Endothelial cell of umbilical vein (primary cell): ENCODE results near the gene PNMA1. TPM values are rescaled to one million over a fixed set of nuclear protein-coding genes. Genes with fewer than 3 reads are reported as not detected.

Experiments used
- Bru-seq: library from RNA; stranded (reverse); fragments of 400-500 nt; gene quantifications from one replicate; lab custom pipeline; 2021; lab: Mats Ljungman, UMichigan
- BruChase-seq, 2 experiments: library from RNA; stranded (reverse); fragments of 400-500 nt; gene quantifications; one replicate each; lab custom pipeline; 2021; lab: Mats Ljungman, UMichigan
- BruUV-seq: library from RNA; stranded (reverse); fragments of 400-500 nt; replicated peaks from 2 replicates; lab custom pipeline; 2021; lab: Mats Ljungman, UMichigan
- CTCF ChIA-PET: fragments of 300-600, 350-600 bp; sonication (Branson Sonifier 250); formaldehyde crosslinking; loops from one replicate; lab custom pipeline; 2021; ENCODE audit warnings: antibody characterized with exemption, inconsistent platforms; lab: Charles Lee
- POLR2A ChIA-PET: fragments of 300-600, 350-600 bp; sonication (Branson Sonifier 250); formaldehyde crosslinking; loops from one replicate; lab custom pipeline; 2021; ENCODE audit warnings: antibody characterized with exemption, inconsistent platforms; lab: Charles Lee
- DNase-seq: peaks from one replicate; pipeline ENCODE4 v3.0.0-alpha.2; 2011; ENCODE audit warnings: low read depth, low spot score
- FAIRE-seq: peaks from 2 replicates; lab custom pipeline; 2011; peaks lifted over from hg19 to GRCh38; lab: Jason Lieb, UNC
- H2AFZ ChIP-seq: 2 replicates; pipeline ENCODE4 v1.6.0; 2012; ENCODE audit warnings: low read depth, low read length, control low read depth, inconsistent platforms
- H3K27ac ChIP-seq: 2 replicates; pipeline ENCODE4 v1.5.1; 2011; ENCODE audit warnings: low read depth, mild to moderate bottlenecking, control low read depth, low read length, moderate library complexity; ENCODE audit not compliant: insufficient read depth
- H3K27me3 ChIP-seq, 2 experiments: 2 replicates each; pipeline versions ENCODE4 v1.6.0 to v1.6.1; 2011; ENCODE audit warnings: low read length in 2 of 2, mixed read lengths in 1 of 2; ENCODE audit not compliant: control insufficient read depth in 2 of 2, insufficient read depth in 2 of 2
- H3K36me3 ChIP-seq, 2 experiments: 2 replicates in 1 of 2; 3 replicates in 1 of 2; pipeline ENCODE4 v1.5.1; 2011; ENCODE audit warnings: low read length in 2 of 2, mild to moderate bottlenecking in 1 of 2, moderate library complexity in 1 of 2; ENCODE audit not compliant: control insufficient read depth in 2 of 2, insufficient read depth in 2 of 2; ENCODE audit errors: extremely low read depth in 1 of 2
- H3K4me1 ChIP-seq: 3 replicates; pipeline ENCODE4 v1.5.1; 2011; ENCODE audit warnings: mild to moderate bottlenecking, low read length; ENCODE audit not compliant: control insufficient read depth, insufficient read depth; ENCODE audit errors: extremely low read depth
- H3K4me2 ChIP-seq: 2 replicates; pipeline ENCODE4 v1.6.1; 2011; ENCODE audit warnings: low read length, control low read depth, mixed read lengths; ENCODE audit not compliant: insufficient read depth
- H3K4me3 ChIP-seq, 3 experiments: fragments of 200-600 bp in 1 of 3; sonication (generic), shearing (Covaris generic) in 1 of 3; replicated peaks in 1 of 3; 2 replicates each; pipeline ENCODE4 v1.5.1; 2011 to 2016; ENCODE audit warnings: control low read depth in 3 of 3, low read length in 3 of 3, mild to moderate bottlenecking in 2 of 3, inconsistent platforms in 1 of 3, low read depth in 1 of 3, moderate library complexity in 1 of 3; ENCODE audit not compliant: insufficient read depth in 1 of 3
- H3K79me2 ChIP-seq: 2 replicates; pipeline ENCODE4 v1.6.0; 2012; ENCODE audit warnings: low read length, inconsistent platforms; ENCODE audit not compliant: control insufficient read depth, insufficient read depth
- H3K9ac ChIP-seq: replicated peaks from 2 replicates; pipeline ENCODE3; 2011; ENCODE audit warnings: low read length, control low read depth; ENCODE audit not compliant: insufficient read depth; ENCODE audit errors: extremely low read depth
- H3K9me1 ChIP-seq: replicated peaks from 3 replicates; pipeline ENCODE4 v1.6.0; 2011; ENCODE audit warnings: mild to moderate bottlenecking, low read length; ENCODE audit not compliant: control insufficient read depth, insufficient read depth; ENCODE audit errors: extremely low read depth
- H3K9me3 ChIP-seq: replicated peaks from 2 replicates; pipeline ENCODE4 v1.5.1; 2012; ENCODE audit warnings: low read length, inconsistent platforms; ENCODE audit not compliant: control insufficient read depth, insufficient read depth
- H4K20me1 ChIP-seq: replicated peaks from 2 replicates; pipeline ENCODE3; 2011; ENCODE audit warnings: mild to moderate bottlenecking, low read length; ENCODE audit not compliant: control insufficient read depth, insufficient read depth; ENCODE audit errors: extremely low read depth
- EZH2 ChIP-seq: IDR thresholded peaks from 2 replicates; pipeline ENCODE4 v1.6.1; 2012; ENCODE audit warnings: borderline replicate concordance, low read depth, mild to moderate bottlenecking, moderate library complexity, low read length, inconsistent platforms; ENCODE audit not compliant: severe bottlenecking
- FOS ChIP-seq: IDR thresholded peaks from 2 replicates; pipeline ENCODE4 v1.6.1; 2011; ENCODE audit warnings: mild to moderate bottlenecking, low read length, moderate library complexity, borderline replicate concordance; ENCODE audit not compliant: insufficient read depth
- GATA2 ChIP-seq: IDR thresholded peaks from 2 replicates; pipeline ENCODE4 v1.7.0; 2011; ENCODE audit warnings: low read depth, mild to moderate bottlenecking, moderate library complexity, mixed read lengths, low read length; ENCODE audit not compliant: insufficient read length, insufficient read depth
- JUN ChIP-seq: IDR thresholded peaks from 2 replicates; pipeline ENCODE4 v1.6.1; 2011; ENCODE audit warnings: borderline replicate concordance, low read depth; ENCODE audit not compliant: insufficient read length, insufficient read depth
- MAX ChIP-seq: IDR thresholded peaks from 2 replicates; pipeline ENCODE4 v1.6.1; 2011; ENCODE audit not compliant: insufficient read depth, insufficient read length
- MYC ChIP-seq: IDR thresholded peaks from one replicate; pipeline ENCODE4 v1.6.1; 2011; ENCODE audit warnings: mild to moderate bottlenecking, low read depth, low read length
- POLR2A ChIP-seq: IDR thresholded peaks from 2 replicates; pipeline ENCODE4 v1.6.1; 2012; ENCODE audit warnings: low read depth, mild to moderate bottlenecking, control low read depth, low read length
- POLR2AphosphoS5 ChIP-seq: IDR thresholded peaks from 2 replicates; pipeline ENCODE4 v1.6.1; 2012; ENCODE audit warnings: low read depth, mild to moderate bottlenecking, control low read depth, low read length, moderate library complexity; ENCODE audit not compliant: insufficient read depth
- dilution Hi-C: fragments of 300-500 bp; cut with MboI; formaldehyde crosslinking; loops from one replicate; pipeline ENCODE4 v1.15.0; 2019; ENCODE audit warnings: low sequenced_read_pairs; ENCODE audit not compliant: extremely low pct_ligation_motif_present
- intact Hi-C: fragments of 100-400 bp; cut with micrococcal nuclease; formaldehyde crosslinking; loops from one replicate; pipeline ENCODE4 v1.10.0; 2022
- long read RNA-seq: library from polyadenylated mRNA; stranded (forward); transcript quantifications from one replicate; pipeline ENCODE4 v2.0.0, GENCODE V29; 2021
- polyA minus RNA-seq, 3 experiments: library from RNA; depleted of rRNA, polyadenylated mRNA; stranded (reverse); fragments of >200 nt; gene quantifications; 1 replicate in 1 of 3; 2 replicates in 2 of 3; pipeline ENCODE4 v1.2.3, GENCODE V29; 2011
- polyA plus RNA-seq, 4 experiments: library from polyadenylated mRNA; depleted of rRNA in 3 of 4; stranded (reverse) in 3 of 4; unstranded in 1 of 4; fragments of >200 nt; gene quantifications; 2 replicates each; pipeline versions ENCODE4 v1.2.1 to v1.2.3, GENCODE V29; 2011 to 2012; ENCODE audit warnings: missing spikeins in 1 of 4
- total RNA-seq: library from RNA; stranded (reverse); gene quantifications from 2 replicates; pipeline ENCODE4 v1.2.3, GENCODE V29; 2021
- TF ChIP-seq, protein P1 (sequence below), 2 donors: IDR thresholded peaks; 1 replicate in 1 of 2; 2 replicates in 1 of 2; pipeline ENCODE4 v1.5.1; 2011; ENCODE audit warnings: low read length in 2 of 2, mild to moderate bottlenecking in 2 of 2, moderate library complexity in 2 of 2, control low read depth in 1 of 2, inconsistent platforms in 1 of 2, low read depth in 1 of 2; ENCODE audit not compliant: insufficient read depth in 1 of 2; ENCODE audit errors: extremely low read depth in 1 of 2

Gene PNMA1, protein sequence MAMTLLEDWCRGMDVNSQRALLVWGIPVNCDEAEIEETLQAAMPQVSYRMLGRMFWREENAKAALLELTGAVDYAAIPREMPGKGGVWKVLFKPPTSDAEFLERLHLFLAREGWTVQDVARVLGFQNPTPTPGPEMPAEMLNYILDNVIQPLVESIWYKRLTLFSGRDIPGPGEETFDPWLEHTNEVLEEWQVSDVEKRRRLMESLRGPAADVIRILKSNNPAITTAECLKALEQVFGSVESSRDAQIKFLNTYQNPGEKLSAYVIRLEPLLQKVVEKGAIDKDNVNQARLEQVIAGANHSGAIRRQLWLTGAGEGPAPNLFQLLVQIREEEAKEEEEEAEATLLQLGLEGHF
- total RNA-seq, result 82.4 and 82.6 TPM in 2 replicates
- polyA plus RNA-seq, result 25.8 and 29.8 TPM in 2 replicates
- 33.5 and 34.9 TPM in 2 replicates for polyA plus RNA-seq (2011; cell fraction: cytosol; rRNA removed)
- polyA plus RNA-seq (2011; cell fraction: nucleus; rRNA removed), result 21.7 and 25.2 TPM in 2 replicates
- 48.9 and 63.0 TPM in 2 replicates for polyA plus RNA-seq (2012)
- polyA minus RNA-seq, result 27.9 and 28.4 TPM in 2 replicates
- 12.2 TPM for polyA minus RNA-seq (2011; cell fraction: cytosol; rRNA and poly(A)+ RNA removed)
- 9.1 and 12.8 TPM in 2 replicates for polyA minus RNA-seq (2011; cell fraction: nucleus; rRNA and poly(A)+ RNA removed)
- Bru-seq, nascent RNA, result percentile 92 among the genes with signal in this experiment
- percentile 99 among the genes with signal in this experiment for BruChase-seq, experiment 1, labeled RNA remaining after a 6-hour chase
- percentile 99 among the genes with signal in this experiment for BruChase-seq, experiment 2, labeled RNA remaining after a 2-hour chase
- long read RNA-seq, transcript PNMA1-201 (1 exons, 2,590 nt), result major isoform, 161 of 161 reads
- long read RNA-seq, partial matches to known transcripts, result 0 of 161 reads
- long read RNA-seq, other reads (novel, unspliced or antisense), result 0 of 161 reads

DNA sequence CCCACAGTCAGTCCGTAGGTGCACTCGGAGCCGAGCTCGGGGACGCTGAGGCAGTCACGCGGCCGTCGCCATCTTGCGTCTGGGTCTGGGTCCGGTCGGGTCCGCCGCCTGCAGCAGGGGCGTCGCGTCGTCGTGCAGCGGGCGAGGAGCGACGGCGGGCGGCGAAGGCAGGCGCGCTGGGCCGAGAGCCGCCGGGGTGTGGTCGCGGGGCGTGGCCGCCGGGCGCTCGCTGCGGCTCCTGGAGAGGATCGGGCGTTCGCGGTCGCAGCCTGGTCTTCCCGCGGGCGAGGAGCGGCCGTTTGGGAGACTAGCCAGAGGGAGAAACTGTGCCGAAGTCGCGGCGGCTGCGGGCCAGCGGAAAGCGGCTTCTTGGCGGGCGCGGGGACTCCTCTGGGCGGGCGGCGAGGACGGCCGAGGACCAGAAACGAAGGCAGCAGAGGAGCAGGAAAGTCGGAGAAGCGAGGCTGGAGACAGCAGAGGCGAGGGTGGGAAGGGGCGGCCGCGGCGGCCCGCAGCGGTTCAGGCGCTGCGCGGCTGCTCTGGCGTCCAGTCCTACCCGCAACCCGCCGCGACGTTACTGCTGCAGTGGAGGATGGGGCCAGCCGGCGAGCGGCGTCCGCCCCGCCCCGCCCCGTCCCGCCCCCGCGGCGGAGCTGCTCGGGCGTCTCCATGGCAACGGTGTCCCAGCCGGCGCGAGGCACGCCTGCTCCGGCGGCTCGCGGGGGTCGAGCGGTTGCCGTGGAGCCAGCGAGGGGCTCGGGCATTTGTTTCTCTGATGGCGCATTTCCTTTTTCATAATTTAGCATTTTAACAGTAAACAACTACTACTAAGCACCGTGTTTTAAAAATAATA, at the start of gene PNMA1:
Gene PNMA1 (minus strand): TSS at position 582 of the 853 bp plus-strand sequence. CDS start 745 bp downstream, outside the sequence.
- Histone ChIP-seq H3K4me3 (peak within 1 kb of the TSS; percentile 15 to 81 (median 74)), H2AFZ (no peak within 1 kb of the TSS), H3K4me1 (peaks cover 15% of the 10 kb centered on the region), H3K9me1 (no peaks in the 10 kb centered on the region), H3K79me2 (peaks cover 27% of the 10 kb centered on the region), H3K27me3 (no peaks in the 10 kb centered on the region), H3K27ac (peak within 1 kb of the TSS; percentile 73), H4K20me1 (no peaks in the 10 kb centered on the region), H3K4me2 (peak within 1 kb of the TSS; percentile 86), H3K9ac (peak within 1 kb of the TSS; percentile 77), H3K9me3 (no peaks in the 10 kb centered on the region), H3K36me3 (peaks cover 11 to 14% of the 10 kb centered on the region in 2 experiments)
- BruUV-seq, result no TSS peak
- FAIRE-seq, result peak; percentile 83
- intact Hi-C loops, result loop anchor here (1.0 to 5.0 kb wide), 3 partner anchors 10 to 38 kb away; no protein-coding TSS in a partner anchor
- dilution Hi-C loops, result no loop called here
- peak; percentile 89 for DNase-seq
- ChIA-PET CTCF (interaction anchor here (0.7 to 3.6 kb wide), 7 partner anchors 10 to 205 kb away, joined by 3 to 15 read pairs (median 6); a partner anchor contains a TSS), POLR2A (interaction anchor here (0.6 to 0.8 kb wide), 3 partner anchors 10 to 104 kb away, joined by 3 to 5 read pairs (median 4); no protein-coding TSS in a partner anchor)
- TF ChIP-seq EZH2, result no peak
- TF ChIP-seq POLR2AphosphoS5, result peak; percentile 96
- no peak for TF ChIP-seq GATA2
- peak; percentile 44 for TF ChIP-seq MAX
- peak; percentile 91 for TF ChIP-seq POLR2A
- TF ChIP-seq, protein P1, sequence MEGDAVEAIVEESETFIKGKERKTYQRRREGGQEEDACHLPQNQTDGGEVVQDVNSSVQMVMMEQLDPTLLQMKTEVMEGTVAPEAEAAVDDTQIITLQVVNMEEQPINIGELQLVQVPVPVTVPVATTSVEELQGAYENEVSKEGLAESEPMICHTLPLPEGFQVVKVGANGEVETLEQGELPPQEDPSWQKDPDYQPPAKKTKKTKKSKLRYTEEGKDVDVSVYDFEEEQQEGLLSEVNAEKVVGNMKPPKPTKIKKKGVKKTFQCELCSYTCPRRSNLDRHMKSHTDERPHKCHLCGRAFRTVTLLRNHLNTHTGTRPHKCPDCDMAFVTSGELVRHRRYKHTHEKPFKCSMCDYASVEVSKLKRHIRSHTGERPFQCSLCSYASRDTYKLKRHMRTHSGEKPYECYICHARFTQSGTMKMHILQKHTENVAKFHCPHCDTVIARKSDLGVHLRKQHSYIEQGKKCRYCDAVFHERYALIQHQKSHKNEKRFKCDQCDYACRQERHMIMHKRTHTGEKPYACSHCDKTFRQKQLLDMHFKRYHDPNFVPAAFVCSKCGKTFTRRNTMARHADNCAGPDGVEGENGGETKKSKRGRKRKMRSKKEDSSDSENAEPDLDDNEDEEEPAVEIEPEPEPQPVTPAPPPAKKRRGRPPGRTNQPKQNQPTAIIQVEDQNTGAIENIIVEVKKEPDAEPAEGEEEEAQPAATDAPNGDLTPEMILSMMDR (IDR thresholded peaks at IDR 0.05; ENCODE audit: extremely low read depth in 1 of 2, insufficient read depth in 1 of 2, low read depth in 1 of 2, low read length in 2 of 2), result no peak
- no peak for TF ChIP-seq FOS
- TF ChIP-seq JUN, result no peak
- no peak for TF ChIP-seq MYC
